ENCODE data around the gene SFT2D1.

GRCh38 chr6:166274739-166275370 is 67.5 kb downstream of the SFT2D1 start:
- TF ChIP-seq CTCF (conservative IDR thresholded peaks at IDR 0.05; ENCODE audit: low read depth, low read length) (no peak), ELK1 (IDR thresholded peaks at IDR 0.05; ENCODE audit: borderline replicate concordance, low read depth, low read length) (no peak), RFX5 (IDR thresholded peaks at IDR 0.05; ENCODE audit: low read depth, low read length) (no peak), POLR2A (IDR thresholded peaks at IDR 0.05; ENCODE audit: low read depth, low read length) (no peak)
